Measurements from ENCODE around the gene PMP22. TPM values are rescaled to one million over a fixed set of nuclear protein-coding genes. Genes with fewer than 3 reads are reported as not detected.

PMP22 gene
- total and polyA plus RNA-seq, 2 of the 13 experiments (the other 11 are each of a cell fraction or from before 2014, with no cell fraction given) = 5.7 to 6.2 TPM

DNA sequence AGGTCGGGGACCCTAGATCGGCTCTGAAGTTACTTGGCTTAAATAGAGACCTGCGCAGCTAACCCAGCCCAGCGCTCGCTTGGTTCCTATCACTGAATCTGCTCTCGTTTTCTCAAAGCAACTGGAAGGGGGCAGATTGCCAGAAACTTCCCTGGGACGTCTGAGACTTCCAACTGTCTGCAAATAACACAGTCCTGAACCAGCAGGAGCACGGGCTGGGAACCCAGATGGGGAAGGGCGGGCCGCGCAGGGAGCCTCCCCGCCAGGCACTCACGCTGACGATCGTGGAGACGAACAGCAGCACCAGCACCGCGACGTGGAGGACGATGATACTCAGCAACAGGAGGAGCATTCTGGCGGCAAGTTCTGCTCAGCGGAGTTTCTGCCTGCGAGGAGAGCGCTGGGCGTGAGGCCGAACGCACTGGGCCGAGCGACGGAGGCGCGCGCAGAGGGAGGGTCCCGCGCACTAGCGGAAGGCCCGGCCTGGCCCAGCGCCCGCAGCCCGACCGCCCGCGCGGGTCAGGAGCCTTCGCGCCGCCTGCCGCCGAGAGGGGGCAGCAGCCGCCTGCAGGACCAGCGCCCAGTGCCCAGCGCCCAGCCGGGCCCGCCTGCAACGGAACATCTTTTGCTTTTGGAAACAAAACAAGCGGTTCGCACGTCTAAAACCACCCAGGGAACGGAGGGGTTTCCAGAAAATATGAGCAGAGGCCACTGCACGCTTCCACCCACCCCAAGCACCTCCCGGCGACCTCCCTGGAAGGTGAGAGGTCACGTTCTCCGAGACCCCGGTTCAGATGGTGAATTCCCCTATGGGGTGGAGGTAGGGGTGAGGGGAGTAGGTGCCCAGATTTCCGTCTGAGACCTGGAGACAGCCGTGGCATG, 4.5 kb downstream of the PMP22 start (continued):
- TF ChIP-seq PRPF4 (IDR thresholded peaks at IDR 0.05; ENCODE audit: low read depth, low read length, poor library complexity, severe bottlenecking) = no peak
- TF ChIP-seq THYN1 (CRISPR knock-in tag; IDR thresholded peaks at IDR 0.05; ENCODE audit: borderline replicate concordance, low read depth) = no peak
- TF ChIP-seq ZNF614 (CRISPR knock-in tag; IDR thresholded peaks at IDR 0.05; ENCODE audit: borderline replicate concordance) = no peak
- TF ChIP-seq, protein P1, sequence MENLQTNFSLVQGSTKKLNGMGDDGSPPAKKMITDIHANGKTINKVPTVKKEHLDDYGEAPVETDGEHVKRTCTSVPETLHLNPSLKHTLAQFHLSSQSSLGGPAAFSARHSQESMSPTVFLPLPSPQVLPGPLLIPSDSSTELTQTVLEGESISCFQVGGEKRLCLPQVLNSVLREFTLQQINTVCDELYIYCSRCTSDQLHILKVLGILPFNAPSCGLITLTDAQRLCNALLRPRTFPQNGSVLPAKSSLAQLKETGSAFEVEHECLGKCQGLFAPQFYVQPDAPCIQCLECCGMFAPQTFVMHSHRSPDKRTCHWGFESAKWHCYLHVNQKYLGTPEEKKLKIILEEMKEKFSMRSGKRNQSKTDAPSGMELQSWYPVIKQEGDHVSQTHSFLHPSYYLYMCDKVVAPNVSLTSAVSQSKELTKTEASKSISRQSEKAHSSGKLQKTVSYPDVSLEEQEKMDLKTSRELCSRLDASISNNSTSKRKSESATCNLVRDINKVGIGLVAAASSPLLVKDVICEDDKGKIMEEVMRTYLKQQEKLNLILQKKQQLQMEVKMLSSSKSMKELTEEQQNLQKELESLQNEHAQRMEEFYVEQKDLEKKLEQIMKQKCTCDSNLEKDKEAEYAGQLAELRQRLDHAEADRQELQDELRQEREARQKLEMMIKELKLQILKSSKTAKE (CRISPR knock-in tag; IDR thresholded peaks at IDR 0.05; ENCODE audit: borderline replicate concordance) = no peak
- TF ChIP-seq FOXK2 (IDR thresholded peaks at IDR 0.05) = no peak
- TF ChIP-seq SALL1 (CRISPR knock-in tag; IDR thresholded peaks at IDR 0.05) = peak; percentile 50
- peak; percentile 95 for TF ChIP-seq ZFX (CRISPR knock-in tag; IDR thresholded peaks at IDR 0.05; ENCODE audit: low read depth)
- 0 out of 2 replicates have a peak, but pooled peaks have one; percentile 13 for TF ChIP-seq ZNF792 (CRISPR knock-in tag; IDR thresholded peaks at IDR 0.05)
- no peak for TF ChIP-seq NR2F6 (IDR thresholded peaks at IDR 0.05)
- no peak for TF ChIP-seq NR2F6 (CRISPR knock-in tag; IDR thresholded peaks at IDR 0.05)
- TF ChIP-seq ZFP41 (CRISPR knock-in tag; IDR thresholded peaks at IDR 0.05; ENCODE audit: borderline replicate concordance) = no peak
- TF ChIP-seq HMGXB4 (CRISPR knock-in tag; IDR thresholded peaks at IDR 0.05; ENCODE audit: borderline replicate concordance in 1 of 2, low read depth in 1 of 2) = peak; percentile 46 to 82; a peak in 2 of 4 replicates
- TF ChIP-seq HNF1A (IDR thresholded peaks at IDR 0.05; ENCODE audit: low read depth) = no peak
- TF ChIP-seq HNF1A (CRISPR knock-in tag; IDR thresholded peaks at IDR 0.05; ENCODE audit: borderline replicate concordance) = no peak
- no peak for TF ChIP-seq CENPX (CRISPR knock-in tag; IDR thresholded peaks at IDR 0.05)
- TF ChIP-seq ATM (IDR thresholded peaks at IDR 0.05; ENCODE audit: borderline replicate concordance) = no peak
- TF ChIP-seq ZNF550 (CRISPR knock-in tag; IDR thresholded peaks at IDR 0.05; ENCODE audit: borderline replicate concordance) = no peak
- TF ChIP-seq, protein P2, sequence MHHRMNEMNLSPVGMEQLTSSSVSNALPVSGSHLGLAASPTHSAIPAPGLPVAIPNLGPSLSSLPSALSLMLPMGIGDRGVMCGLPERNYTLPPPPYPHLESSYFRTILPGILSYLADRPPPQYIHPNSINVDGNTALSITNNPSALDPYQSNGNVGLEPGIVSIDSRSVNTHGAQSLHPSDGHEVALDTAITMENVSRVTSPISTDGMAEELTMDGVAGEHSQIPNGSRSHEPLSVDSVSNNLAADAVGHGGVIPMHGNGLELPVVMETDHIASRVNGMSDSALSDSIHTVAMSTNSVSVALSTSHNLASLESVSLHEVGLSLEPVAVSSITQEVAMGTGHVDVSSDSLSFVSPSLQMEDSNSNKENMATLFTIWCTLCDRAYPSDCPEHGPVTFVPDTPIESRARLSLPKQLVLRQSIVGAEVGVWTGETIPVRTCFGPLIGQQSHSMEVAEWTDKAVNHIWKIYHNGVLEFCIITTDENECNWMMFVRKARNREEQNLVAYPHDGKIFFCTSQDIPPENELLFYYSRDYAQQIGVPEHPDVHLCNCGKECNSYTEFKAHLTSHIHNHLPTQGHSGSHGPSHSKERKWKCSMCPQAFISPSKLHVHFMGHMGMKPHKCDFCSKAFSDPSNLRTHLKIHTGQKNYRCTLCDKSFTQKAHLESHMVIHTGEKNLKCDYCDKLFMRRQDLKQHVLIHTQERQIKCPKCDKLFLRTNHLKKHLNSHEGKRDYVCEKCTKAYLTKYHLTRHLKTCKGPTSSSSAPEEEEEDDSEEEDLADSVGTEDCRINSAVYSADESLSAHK (CRISPR knock-in tag; IDR thresholded peaks at IDR 0.05; ENCODE audit: borderline replicate concordance) = no peak

All from HepG2 (cell line).